ENCODE results near the gene ABCB11. TPM values are rescaled to one million over a fixed set of nuclear protein-coding genes. Genes with fewer than 3 reads are reported as not detected.
A peak's percentile ranks its signal among the peaks of the same experiment; 100 is the strongest.

Gene ABCB11
- total and polyA plus RNA-seq, 9 of the 15 experiments (the other 6 are each of a cell fraction or from before 2014, with no cell fraction given), result 0.04 to 0.51 (median 0.10) TPM; not detected in 1

GRCh38 chr2:169013628-169014026, 17.5 kb downstream of the ABCB11 start (continued):
- no peak for TF ChIP-seq MLLT1 (IDR thresholded peaks at IDR 0.05)
- no peak for TF ChIP-seq BRCA1 (IDR thresholded peaks at IDR 0.05)
- TF ChIP-seq BRCA1 (CRISPR knock-in tag; IDR thresholded peaks at IDR 0.05), result no peak
- no peak for TF ChIP-seq ZBTB7A (IDR thresholded peaks at IDR 0.05; ENCODE audit: borderline replicate concordance, control insufficient read depth, low read depth, low read length)

GRCh38 chr2:169012812-169013627, 18.1 kb downstream of the ABCB11 start:
- intact Hi-C loops (cut with micrococcal nuclease), result loop anchor here (2.0 to 5.0 kb wide), 4 partner anchors 36 to 84 kb away; no protein-coding TSS in a partner anchor
- Histone ChIP-seq H3K36me3 (ENCODE audit: control insufficient read depth, insufficient read depth, low read length) (no peaks in the 10 kb centered on the region), H3K9ac (ENCODE audit: insufficient read depth in 1 of 2, low read depth in 2 of 2, low read length in 2 of 2) (no peak overlapping the region), H3K4me2 (ENCODE audit: insufficient read depth, low read length) (no peak overlapping the region), H3K4me3 (no peak overlapping the region), H3K4me1 (replicated peaks in 1 of 2; ENCODE audit: control insufficient read depth in 2 of 2, insufficient read depth in 2 of 2, low read length in 2 of 2) (peaks cover 12 to 48% of the 10 kb centered on the region in 2 experiments; a peak in 4 of 5 replicates), H3K27ac (ENCODE audit: extremely low read depth, low read depth, low read length) (no peak overlapping the region), H3K9me3 (replicated peaks; ENCODE audit: control insufficient read depth, insufficient read depth, low read depth, low read length) (no peaks in the 10 kb centered on the region), H3K27me3 (ENCODE audit: control insufficient read depth in 2 of 2, insufficient read depth in 2 of 2, low read length in 2 of 2) (no peaks in the 10 kb centered on the region), H3K9me1 (ENCODE audit: control insufficient read depth, insufficient read depth, low read length) (no peaks in the 10 kb centered on the region), H3K79me2 (ENCODE audit: control insufficient read depth, insufficient read depth, low read length) (no peaks in the 10 kb centered on the region), H2AFZ (ENCODE audit: low read depth, low read length) (0 out of 2 replicates have a peak overlapping the region, but pooled peaks have one; percentile 2), H4K20me1 (replicated peaks; ENCODE audit: control insufficient read depth, insufficient read depth, low read length) (no peaks in the 10 kb centered on the region)
- BruUV-seq (replicated peaks), result no TSS peak
- ATAC-seq (no peak), FAIRE-seq (peak; percentile 23), DNase-seq (ENCODE audit: extremely low read depth in 1 of 4, low spot score in 3 of 4) (no peak)
- 14% methylated on average over 6 of the region's 6 CpGs for WGBS (ENCODE audit: insufficient coverage, low coverage, missing lambda C conversion rate)
- POLR2A ChIA-PET, result interaction anchor here (0.9 to 1.6 kb wide), 3 partner anchors 10 to 14 kb away, joined by 4 to 6 read pairs (median 5); no protein-coding TSS in a partner anchor
- CTCF ChIA-PET (ENCODE audit: low intra/inter-chr PET ratio), result no interaction called here
- in situ Hi-C loops (cut with MboI), result no loop called here
- TF ChIP-seq CXXC5 (CRISPR knock-in tag; IDR thresholded peaks at IDR 0.05), result 0 out of 2 replicates have a peak, but pooled peaks have one; percentile 17
- 0 out of 2 replicates have a peak, but pooled peaks have one; percentile 21 for TF ChIP-seq ZBTB40 (IDR thresholded peaks at IDR 0.05)
- TF ChIP-seq ZBTB40 (CRISPR knock-in tag; IDR thresholded peaks at IDR 0.05), result no peak
- peak; percentile 62 for TF ChIP-seq MEIS2 (IDR thresholded peaks at IDR 0.05; ENCODE audit: partially characterized antibody)
